Smooth muscle cell (in vitro differentiated cells): Measurements from ENCODE around the gene HNF4A. TPM values are rescaled to one million over a fixed set of nuclear protein-coding genes. Genes with fewer than 3 reads are reported as not detected.

ENCODE experiments used
- DNase-seq: peaks from one replicate; lab custom pipeline; 2025; ENCODE audit not compliant: unreplicated experiment; lab: John Stamatoyannopoulos, UW
- H2AFZ ChIP-seq: fragments of 200-600 bp; sonication (generic); 2 replicates; pipeline ENCODE4 v1.6.0; 2016; ENCODE audit warnings: antibody characterized with exemption, low read depth, mild to moderate bottlenecking
- H3F3A ChIP-seq: fragments of 200-600 bp; sonication (generic); 2 replicates; pipeline ENCODE4 v1.6.0; 2017; ENCODE audit warnings: antibody characterized with exemption, low read depth
- H3K27ac ChIP-seq: fragments of 200-600 bp; sonication (generic); 2 replicates; pipeline ENCODE4 v1.5.1; 2016; ENCODE audit warnings: low read depth, mild to moderate bottlenecking
- H3K27me3 ChIP-seq: fragments of 200-600 bp; sonication (generic); 2 replicates; pipeline ENCODE4 v1.6.1; 2016; ENCODE audit warnings: low read depth, mild to moderate bottlenecking
- H3K36me3 ChIP-seq: fragments of 200-600 bp; sonication (generic); 2 replicates; pipeline ENCODE4 v1.5.1; 2016; ENCODE audit warnings: low read depth
- H3K4me1 ChIP-seq: fragments of 200-600 bp; sonication (generic); 2 replicates; pipeline ENCODE4 v1.5.1; 2016; ENCODE audit warnings: low read depth
- H3K4me2 ChIP-seq: fragments of 200-600 bp; sonication (generic); 2 replicates; pipeline ENCODE4 v1.6.0; 2016; ENCODE audit warnings: mild to moderate bottlenecking
- H3K4me3 ChIP-seq: fragments of 200-600 bp; sonication (generic); 2 replicates; pipeline ENCODE4 v1.5.1; 2016; ENCODE audit warnings: mild to moderate bottlenecking
- H3K79me2 ChIP-seq: fragments of 200-600 bp; sonication (generic); 2 replicates; pipeline ENCODE4 v1.6.0; 2016; ENCODE audit warnings: low read depth, mild to moderate bottlenecking
- H3K9ac ChIP-seq: fragments of 200-600 bp; sonication (generic); 2 replicates; pipeline ENCODE4 v1.6.0; 2016; ENCODE audit warnings: low read depth
- H3K9me3 ChIP-seq: fragments of 200-600 bp; sonication (generic); replicated peaks from 2 replicates; pipeline ENCODE4 v1.5.1; 2016; ENCODE audit warnings: low read depth
- H4K20me1 ChIP-seq: fragments of 200-600 bp; sonication (generic); 2 replicates; pipeline ENCODE4 v1.6.0; 2016; ENCODE audit warnings: low read depth
- CTCF ChIP-seq: fragments of 200-600 bp; sonication (generic); IDR thresholded peaks from 2 replicates; pipeline ENCODE4 v1.5.1; 2017; ENCODE audit warnings: borderline replicate concordance, mild to moderate bottlenecking, antibody characterized with exemption; ENCODE audit not compliant: insufficient read depth, poor library complexity, severe bottlenecking
- WGBS: methylation state at CpG from one replicate; pipeline ENCODE4 v1.1.7; 2016; ENCODE audit warnings: low lambda C conversion rate; 5-methylcytosine and 5-hydroxymethylcytosine counted together
- polyA plus RNA-seq: library from polyadenylated mRNA; unstranded; fragments of >200 nt; fragmentation: Nextera tagmentation; extraction: Ambion mirVana; gene quantifications from 2 replicates; pipeline ENCODE4 v1.2.1, GENCODE V29; 2016
- total RNA-seq: library from RNA; depleted of rRNA; stranded (reverse); fragments of >200 nt; gene quantifications from 2 replicates; pipeline ENCODE4 v1.2.3, GENCODE V29; 2014

The HNF4A gene
- total and polyA plus RNA-seq, 2 experiments from 2014 or later = not detected

GRCh38 chr20:44435630-44436335 lies 80.3 kb downstream of the HNF4A start:
- H3K36me3 ChIP-seq = no peaks in the 10 kb centered on the region
- TF ChIP-seq CTCF = no peak
- 86% methylated on average over 12 of the region's 12 CpGs for WGBS
- H3K9ac ChIP-seq = no peak overlapping the region
- no peak for DNase-seq
- no peaks in the 10 kb centered on the region for H3K4me1 ChIP-seq
- H3K27ac ChIP-seq = no peak overlapping the region
- no peak overlapping the region for H3K4me3 ChIP-seq
- no peaks in the 10 kb centered on the region for H3F3A ChIP-seq
- no peaks in the 10 kb centered on the region for H3K79me2 ChIP-seq
- no peaks in the 10 kb centered on the region for H4K20me1 ChIP-seq
- H3K27me3 ChIP-seq = peaks cover 2% of the 10 kb centered on the region
- no peak overlapping the region for H3K4me2 ChIP-seq
- no peak overlapping the region for H2AFZ ChIP-seq
- no peaks in the 10 kb centered on the region for H3K9me3 ChIP-seq

GRCh38 chr20:44436393-44436792 lies 80.9 kb downstream of the HNF4A start:
- H3K27ac ChIP-seq = no peak overlapping the region
- no peaks in the 10 kb centered on the region for H3K4me1 ChIP-seq
- H3K79me2 ChIP-seq = no peaks in the 10 kb centered on the region
- H4K20me1 ChIP-seq = no peaks in the 10 kb centered on the region
- no peak overlapping the region for H3K9ac ChIP-seq
- DNase-seq = no peak
- no peak overlapping the region for H2AFZ ChIP-seq
- TF ChIP-seq CTCF = no peak
- no peaks in the 10 kb centered on the region for H3K36me3 ChIP-seq
- H3K27me3 ChIP-seq = peaks cover 2% of the 10 kb centered on the region
- H3F3A ChIP-seq = no peaks in the 10 kb centered on the region
- H3K9me3 ChIP-seq = no peaks in the 10 kb centered on the region
- no peak overlapping the region for H3K4me2 ChIP-seq
- no peak overlapping the region for H3K4me3 ChIP-seq
- 83% methylated on average over 12 of the region's 12 CpGs for WGBS

DNA sequence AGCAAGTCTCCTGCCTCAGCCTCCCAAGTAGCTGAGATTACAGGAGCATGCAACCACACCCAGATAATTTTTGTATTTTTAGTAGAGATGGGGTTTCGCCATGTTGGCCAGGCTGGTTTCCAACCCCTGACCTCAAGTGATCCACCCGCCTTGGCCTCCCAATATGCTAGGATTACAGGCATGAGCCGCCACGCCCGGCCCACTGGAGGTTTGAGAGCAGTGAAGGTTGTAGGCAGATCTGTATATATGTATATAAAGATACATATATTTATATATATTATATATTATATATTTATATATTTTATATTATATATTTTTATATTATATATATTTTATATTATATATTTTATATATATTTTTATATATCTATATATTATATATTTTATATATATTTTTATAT lies 82.0 kb downstream of the HNF4A start:
- DNase-seq = no peak
- H3F3A ChIP-seq = no peaks in the 10 kb centered on the region

More for the DNA sequence above, 82.0 kb downstream of the HNF4A start:
- no peak for TF ChIP-seq CTCF
- Histone ChIP-seq H4K20me1 (no peaks in the 10 kb centered on the region), H3K27me3 (peaks cover under 1% of the 10 kb centered on the region), H3K79me2 (no peaks in the 10 kb centered on the region), H3K4me1 (no peaks in the 10 kb centered on the region), H3K9ac (no peak overlapping the region), H3K9me3 (no peaks in the 10 kb centered on the region), H3K4me3 (no peak overlapping the region), H3K4me2 (no peak overlapping the region), H2AFZ (no peak overlapping the region), H3K27ac (no peak overlapping the region), H3K36me3 (no peaks in the 10 kb centered on the region)
- WGBS = 97% methylated on average over 5 of the region's 5 CpGs
